HG03064 (cell line): ENCODE data around the gene PSD2.

ENCODE experiments used
- ATAC-seq: cut with Tn5 transposase; IDR thresholded peaks from one replicate; pipeline ENCODE4 v1.9.1; 2021; ENCODE audit warnings: low read depth; ENCODE audit not compliant: unreplicated experiment

PSD2 gene

GRCh38 chr5:139831624-139832023, 36.0 kb downstream of the PSD2 start:
- ATAC-seq = no peak

GRCh38 chr5:139833525-139833924, 37.9 kb downstream of the PSD2 start:
- no peak for ATAC-seq

DNA sequence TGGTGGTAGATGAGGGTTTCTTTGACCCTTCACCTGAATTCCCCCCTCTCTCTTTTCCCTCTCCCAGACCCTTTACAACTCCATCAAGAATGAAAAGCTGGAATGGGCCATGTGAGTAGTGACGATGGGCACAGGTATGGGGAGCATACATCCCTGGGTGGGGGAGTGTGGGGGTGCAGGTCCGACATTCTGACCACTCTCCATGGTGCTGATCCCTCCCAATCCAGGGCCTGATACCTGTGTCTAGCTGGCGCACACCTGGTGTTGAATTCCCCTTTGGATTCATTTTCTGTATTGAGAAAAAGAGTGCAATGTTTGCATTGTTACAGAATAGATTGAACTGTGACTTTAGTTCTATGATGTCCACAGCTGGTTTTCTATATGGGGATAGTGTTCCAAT, 40.0 kb downstream of the PSD2 start:
- ATAC-seq = no peak

DNA sequence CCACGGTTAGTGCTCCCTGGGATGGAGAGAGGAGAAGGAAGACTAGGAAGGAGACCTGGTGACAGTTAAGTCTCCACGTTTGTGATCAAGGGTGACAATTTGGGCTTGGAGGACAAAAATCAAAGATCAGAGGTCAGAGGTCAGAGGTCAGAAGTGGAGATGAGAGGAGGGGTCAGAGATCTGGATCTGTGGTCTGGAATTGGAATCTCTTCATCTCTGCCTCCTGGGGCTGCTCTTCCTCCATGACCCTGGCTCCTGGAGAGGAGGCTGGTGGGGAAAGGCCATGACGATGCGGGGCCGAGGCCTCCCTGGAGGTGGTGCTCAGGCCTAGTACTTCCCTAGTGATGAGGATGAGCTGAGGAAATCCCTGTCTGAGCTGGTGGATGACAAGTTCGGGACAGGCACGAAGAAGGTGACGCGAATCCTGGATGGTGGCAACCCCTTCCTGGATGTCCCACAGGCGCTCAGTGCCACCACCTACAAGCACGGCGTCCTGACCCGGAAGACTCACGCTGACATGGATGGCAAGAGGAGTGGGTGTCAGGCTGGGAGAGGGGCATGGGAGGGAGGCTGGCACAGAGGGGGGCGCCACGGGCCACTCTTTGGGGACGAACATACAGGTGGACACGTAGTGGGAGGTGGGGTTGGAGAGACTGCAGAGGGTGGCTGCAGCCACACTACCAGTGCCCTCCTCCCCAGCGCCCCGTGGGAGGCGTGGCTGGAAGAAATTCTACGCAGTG, 41.0 kb downstream of the PSD2 start:
- no peak for ATAC-seq

DNA sequence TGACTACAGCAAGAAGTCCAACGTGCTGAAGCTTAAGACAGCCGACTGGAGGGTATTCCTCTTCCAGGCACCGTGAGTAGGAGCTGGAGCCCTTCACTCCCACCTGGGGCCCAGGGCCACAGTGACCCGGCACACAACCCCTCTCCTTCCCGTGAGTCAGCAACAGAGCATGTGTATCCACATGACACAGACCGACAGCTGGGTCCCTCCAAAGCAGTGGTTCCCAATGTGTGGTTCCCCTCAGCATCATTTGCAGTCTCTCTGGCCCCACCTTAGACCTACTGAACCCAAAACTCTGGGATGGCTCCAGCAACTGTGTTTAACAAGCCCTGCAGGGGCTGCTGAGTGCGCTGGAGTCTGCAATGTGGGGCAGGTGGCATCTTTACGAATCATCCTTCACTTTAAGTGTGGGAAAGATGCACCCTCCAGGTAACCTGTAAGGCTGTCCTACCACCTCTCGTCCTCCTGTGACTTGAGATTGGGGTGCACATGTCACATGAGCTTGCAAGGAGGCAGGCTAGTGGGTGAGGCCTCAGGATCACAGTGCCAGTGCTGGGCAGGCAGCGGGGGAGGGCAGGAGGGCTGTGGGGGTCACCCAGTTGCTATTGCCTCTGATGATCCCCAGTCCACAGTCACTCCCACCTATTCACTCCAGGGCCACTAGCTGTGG, 42.2 kb downstream of the PSD2 start:
- no peak for ATAC-seq

DNA sequence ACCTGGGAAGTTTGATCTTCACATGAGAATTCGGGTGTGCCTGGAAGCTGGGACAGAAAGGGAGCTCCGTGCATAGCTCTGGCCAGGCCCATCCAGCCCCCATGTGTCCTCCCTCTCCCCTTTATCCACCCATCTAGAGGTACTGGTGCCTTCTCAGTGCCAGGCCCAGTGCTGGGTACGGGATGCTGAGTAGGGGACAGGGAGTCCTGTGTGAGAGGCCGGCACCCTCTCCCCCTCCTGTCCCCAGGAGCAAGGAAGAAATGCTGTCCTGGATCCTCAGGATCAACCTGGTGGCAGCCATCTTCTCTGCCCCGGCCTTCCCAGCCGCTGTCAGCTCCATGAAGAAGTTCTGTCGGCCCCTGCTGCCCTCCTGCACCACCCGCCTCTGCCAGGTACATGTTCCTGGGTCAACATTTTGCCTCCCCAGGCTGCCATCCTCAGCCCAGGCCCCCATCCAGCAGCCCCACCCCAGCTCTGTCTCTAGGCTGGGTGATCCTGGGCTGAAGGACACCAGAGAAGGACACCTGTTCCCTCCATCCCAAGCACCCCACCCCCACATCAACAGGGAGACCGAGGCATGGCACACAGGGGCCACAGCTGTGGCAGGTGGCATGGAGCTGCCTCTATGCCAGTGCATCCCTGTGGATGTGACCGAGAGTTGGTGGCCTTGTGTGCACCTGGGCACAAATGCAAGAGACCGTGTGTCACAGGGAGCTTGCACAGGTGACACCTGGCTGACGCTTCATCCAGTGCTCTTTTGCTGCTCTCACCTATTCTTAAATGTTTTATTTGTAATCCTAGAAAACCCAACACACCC, 43.0 kb downstream of the PSD2 start:
- ATAC-seq = no peak

DNA sequence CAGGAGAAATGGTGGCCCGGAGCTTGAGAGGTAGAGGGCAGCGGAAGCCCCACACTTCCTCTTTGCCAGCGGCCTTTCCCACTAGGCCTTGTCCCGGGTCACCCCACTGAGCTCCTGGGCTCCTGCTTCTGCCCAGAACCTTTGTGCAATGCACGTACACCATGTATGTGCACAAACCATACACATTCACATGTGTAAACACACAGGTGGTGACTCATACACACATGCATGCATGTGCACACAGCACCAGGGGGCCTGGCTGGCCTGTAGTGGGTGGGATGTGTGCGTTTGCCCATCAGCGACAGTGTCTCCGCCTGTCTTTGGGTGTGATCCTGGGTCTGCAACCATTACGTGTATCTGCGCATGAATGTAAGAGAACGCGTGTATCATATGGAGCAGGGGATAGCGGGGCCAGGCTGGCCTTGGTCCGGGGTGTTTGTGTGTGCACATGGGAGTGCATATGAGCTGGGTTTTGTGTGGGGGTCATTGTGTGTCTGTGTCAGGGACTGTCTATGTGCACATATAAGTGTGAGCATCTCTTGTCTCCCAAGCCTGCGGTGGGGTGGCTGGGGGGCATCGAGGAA, 43.7 kb downstream of the PSD2 start:
- no peak for ATAC-seq

DNA sequence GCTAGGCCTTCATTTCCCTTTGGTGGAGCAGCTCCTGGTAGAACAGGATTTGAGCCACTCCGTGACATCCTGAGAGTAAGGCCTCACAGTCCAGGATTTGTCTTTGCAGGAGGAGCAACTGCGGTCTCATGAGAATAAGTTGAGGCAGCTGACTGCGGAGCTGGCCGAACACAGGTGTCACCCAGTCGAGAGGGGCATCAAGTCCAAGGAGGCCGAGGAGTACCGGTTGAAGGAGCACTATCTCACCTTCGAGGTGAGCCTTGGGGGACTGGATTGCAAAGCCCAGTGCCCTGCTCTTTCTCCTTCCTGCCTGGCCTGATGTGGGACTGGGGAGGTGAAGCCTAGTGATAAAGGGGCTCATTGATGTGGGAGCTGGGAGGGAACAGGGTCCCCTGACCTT, 44.3 kb downstream of the PSD2 start:
- ATAC-seq = no peak

DNA sequence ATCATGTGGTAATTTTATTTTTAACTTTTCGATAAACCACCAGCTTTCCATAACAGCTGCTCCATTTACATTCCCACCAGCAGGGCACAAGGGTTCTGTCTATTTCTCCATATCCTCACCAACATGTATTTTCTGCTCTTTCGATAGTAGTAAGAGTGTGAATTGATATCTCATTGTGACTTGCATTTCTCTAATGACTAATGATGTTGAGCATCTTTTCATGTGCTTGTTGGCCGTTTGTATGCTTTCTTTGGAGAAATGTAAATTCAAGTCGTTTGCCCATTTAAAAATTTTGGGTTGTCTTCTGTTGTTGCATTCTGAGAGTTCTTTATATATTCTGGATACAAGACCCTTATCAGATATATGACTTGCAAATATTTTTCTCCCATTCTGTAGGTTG, 45.9 kb downstream of the PSD2 start:
- no peak for ATAC-seq

DNA sequence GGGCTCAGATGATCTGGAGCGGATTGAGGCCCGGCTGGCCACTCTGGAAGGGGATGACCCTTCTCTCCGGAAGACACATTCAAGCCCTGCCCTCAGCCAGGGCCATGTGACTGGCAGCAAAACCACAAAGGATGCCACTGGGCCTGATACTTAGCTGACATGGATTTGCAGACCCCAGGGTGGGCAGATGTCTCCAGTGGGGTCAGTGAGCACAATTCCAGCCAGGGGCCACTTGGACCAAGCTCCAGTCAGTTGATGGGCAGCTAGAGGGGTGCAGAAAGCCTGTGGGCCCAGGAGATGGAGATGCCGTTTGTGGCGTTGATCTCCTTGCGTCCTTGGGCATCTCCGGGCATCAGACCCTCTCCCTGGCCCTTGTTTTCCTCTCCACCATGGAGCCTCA, 46.7 kb downstream of the PSD2 start:
- ATAC-seq = no peak

DNA sequence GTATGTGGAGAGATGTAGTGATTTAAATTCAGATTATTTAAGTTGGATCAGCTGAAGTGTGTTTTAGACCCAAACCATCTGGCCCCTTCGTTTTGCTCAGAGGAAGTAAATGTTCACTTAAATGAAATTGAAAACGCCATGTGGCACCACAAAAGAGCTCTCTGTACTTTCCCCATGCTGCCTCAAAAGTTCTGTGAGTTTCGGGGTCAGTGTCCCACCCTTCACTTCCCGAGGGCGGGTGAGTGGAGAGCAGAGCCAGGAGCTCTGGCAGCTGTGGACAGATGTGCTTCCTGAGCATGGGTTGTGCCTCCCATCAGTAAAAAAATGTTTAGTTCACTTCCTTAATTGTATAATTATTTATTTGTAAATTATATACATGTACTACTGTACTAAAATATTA, 48.4 kb downstream of the PSD2 start:
- no peak for ATAC-seq

DNA sequence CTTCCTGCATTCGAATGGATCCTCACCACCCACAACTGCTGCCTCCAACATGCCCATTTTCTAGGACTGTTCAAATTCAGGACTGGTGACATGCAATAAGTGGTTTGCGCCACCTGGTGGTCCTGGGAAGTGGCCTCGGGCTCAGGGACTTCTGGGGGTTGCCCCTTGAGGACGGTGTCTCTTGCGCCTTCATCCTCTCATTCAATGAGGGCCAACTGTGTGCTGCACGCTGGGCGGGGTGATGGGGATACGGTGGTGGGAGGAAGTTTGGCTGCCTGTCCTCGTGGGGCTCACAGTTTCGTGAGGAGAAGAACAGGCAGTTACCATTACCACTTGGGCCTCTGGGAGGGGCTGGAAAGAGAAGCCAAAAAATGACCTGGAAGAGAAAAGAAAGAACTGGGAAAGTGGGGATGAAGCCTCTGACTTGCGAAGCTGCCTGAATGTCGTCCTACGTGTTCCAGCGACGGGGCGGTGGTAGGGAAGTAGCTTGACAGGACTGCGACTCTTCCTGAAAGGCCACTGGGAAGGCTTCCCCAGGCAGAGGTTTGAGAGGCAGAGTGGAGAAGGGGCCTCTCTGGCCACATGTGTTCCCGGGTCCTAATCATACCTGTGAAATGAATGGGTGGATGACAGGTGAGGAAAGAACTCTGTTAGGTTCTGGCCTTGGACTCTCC, 49.0 kb downstream of the PSD2 start:
- no peak for ATAC-seq

DNA sequence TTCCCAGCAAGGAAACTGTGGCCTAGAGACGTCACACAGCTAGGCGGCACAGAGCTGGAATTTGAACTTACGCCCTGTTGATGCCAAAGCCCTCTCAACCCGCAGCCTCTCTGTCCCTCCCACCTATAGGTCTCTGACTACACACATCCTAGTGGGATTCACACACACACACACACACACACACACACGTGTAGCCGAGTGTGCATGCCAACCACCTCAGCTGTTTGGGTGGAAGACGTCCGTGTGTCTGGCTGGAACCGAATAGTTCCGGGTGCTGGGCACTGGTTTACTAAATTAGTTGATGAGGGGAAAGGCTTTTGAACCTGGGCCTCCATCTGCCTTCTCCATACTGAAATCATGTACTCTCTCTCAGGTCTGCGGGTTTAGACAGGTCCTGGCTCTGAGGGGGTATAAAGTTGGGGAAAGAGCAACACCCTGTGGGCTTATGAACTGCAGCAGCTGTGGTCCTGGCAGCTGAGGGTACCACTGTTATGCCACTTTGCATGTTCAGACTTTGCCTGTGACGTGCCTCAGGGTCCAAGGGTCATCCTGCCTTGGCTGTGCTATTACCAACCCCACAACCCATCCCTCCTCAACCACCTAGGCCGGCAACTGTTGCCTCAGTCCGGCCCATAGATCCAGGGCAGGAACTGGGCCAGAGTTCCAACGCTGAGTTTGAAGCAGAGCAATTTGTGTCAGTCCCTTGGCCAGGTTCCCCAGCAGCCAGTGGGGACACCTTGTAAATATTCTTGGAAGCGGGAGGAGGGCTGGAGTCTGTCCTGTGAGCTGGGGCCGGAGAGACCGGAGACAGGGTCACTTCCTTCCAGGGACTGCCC, 50.5 kb downstream of the PSD2 start:
- ATAC-seq = no peak

GRCh38 chr5:139847091-139847490, 51.5 kb downstream of the PSD2 start:
- no peak for ATAC-seq

DNA sequence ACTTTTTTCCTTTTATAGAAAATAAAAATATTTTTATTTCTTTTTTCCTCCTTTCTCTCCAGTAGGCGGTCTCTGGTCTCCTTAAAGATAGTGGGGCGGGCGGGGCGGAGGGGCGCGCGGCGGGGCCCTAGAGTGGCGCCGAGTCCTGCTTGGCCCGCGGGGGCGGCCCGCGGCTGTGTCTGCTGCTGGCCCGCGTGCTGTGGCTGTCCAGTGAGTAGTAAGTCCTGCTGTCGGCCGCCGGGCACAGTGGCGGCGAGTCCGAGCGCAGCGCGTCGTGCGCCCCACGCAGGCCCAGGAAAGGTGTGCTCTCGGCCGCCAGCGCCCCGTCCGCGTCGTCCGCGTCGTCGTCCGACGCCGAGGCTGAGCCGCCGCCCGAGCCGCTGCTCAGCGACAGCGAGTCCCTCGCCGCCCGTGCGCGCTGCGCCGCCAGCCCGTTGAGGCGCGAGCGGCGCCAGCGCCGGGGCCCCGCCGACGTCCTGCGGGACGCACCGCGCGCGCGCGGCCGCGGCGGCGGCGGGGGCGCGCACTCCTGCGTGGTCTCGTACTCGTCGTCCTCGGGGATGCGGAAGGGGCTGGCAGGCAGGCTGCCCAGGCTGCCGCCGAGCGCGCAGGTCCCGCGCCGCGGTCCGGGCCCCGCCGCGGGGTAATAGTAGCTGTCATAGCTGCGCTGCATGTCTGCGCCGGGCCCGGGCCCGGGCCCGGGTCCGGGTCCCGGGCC, 52.3 kb downstream of the PSD2 start:
- ATAC-seq = peak; percentile 53

DNA sequence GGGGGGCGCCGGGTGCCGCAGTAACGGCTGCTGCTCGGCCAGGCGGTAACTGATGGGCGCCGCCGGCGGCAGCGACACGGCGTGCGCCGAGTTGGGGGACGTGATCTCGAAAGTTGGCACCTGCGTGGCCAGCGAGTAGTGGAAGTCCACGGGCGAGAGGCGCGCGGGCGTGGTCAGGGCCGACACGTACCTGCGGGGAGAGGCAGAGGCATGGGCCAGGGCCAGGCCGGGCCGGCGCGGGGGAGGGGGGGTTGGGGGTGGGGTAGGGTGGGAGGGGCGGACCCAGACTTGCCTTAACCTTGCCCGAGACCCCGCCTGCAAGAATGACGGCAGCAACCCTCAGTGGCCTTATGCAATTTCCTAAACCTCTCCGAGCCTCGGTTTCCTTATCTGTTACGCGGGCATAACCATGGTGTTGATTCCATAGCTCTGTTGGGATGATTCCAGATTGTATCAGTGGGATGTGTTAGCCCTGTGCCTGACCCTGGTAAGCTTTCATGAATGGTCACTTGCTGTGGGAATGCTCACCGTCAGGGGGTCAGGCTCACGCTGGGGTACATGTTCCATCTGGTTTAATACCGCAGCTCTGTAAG, 53.0 kb downstream of the PSD2 start:
- ATAC-seq = peak; percentile 5

DNA sequence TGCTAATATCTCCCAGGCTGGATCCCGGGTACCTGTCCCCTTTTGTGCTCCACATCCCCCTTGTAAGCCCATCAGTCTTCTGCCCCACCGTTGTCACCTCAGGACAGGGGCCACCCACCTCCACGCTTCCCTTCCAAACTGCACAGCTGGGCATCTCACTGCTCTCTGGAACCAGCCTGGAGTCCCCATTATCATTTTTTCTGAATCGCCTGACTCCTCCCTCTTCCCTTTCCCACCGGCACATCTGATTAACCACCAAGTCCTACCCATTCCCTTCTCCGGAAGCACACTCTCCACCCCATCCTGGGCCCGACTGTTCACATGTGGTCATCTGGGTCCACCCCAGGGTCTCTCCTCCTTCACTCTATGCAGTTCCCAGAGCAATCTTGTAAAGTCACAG, 53.9 kb downstream of the PSD2 start:
- ATAC-seq = no peak

GRCh38 chr5:139849942-139850341, 54.3 kb downstream of the PSD2 start:
- ATAC-seq = no peak
